Activated CD4-positive, alpha-beta T cell treated with anti-CD3 and anti-CD28 coated beads, Interleukin-10, Interleukin-2, amounts not matched to agents 100 ng/mL and 50 ng/mL, durations not matched to agents 16 hours and 8 hours (primary cell): Measurements from ENCODE around the gene BTAF1.
A peak's percentile ranks its signal among the peaks of the same experiment; 100 is the strongest.
"Not testable (repeated sequence)": the region's sequence is repeated elsewhere in the genome, so short reads cannot be mapped to it uniquely, and the experiment has no call there.

Source experiments
- DNase-seq: peaks from one replicate; pipeline ENCODE4 v3.0.0-alpha.2; 2020

The BTAF1 gene

DNA sequence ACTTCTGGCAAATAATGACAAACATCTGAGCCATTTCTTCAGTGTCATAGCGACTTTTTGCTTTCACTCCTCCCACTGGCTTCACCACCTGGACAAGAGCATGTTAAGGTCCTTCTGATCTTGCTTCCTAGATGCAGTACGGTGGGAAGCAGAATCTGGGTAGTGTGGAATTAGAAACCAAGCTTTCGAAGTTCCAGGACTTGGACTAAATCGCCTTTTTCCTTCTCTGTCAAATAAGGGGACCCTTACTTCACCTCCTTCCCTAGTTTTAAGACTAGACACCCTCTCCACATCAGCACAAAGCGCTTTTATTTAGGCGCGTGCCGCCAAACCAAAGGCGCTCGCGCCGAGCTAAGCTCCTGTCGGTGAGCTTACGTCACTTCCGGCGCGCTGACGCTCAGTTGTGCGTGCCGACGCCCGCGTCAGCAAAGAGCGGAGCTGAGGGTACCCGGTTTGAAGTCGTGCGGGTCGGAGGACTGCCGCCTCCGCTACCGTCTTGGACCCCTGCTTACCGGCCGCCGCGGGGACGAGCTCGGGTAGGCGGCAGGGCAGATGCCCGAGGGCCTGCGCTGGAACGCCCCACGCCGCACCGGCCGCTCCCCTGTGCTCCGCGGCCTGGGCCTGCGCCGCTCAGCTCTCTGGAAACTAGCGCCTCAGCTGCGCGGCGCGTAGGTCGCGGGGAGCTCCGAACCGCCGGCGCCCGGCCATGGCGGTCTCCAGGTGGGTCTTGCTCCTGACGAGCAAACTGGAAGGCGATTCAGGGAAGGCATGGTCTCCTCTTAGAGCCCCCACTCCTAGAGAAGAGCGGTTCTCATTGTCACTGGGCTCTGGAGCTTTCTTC lies at the start of gene BTAF1:
BTAF1 (plus strand) TSS at position 400 of the 841 bp plus-strand sequence; CDS start at position 707, 307 bp downstream.
- DNase-seq, result peak; percentile 95

DNA sequence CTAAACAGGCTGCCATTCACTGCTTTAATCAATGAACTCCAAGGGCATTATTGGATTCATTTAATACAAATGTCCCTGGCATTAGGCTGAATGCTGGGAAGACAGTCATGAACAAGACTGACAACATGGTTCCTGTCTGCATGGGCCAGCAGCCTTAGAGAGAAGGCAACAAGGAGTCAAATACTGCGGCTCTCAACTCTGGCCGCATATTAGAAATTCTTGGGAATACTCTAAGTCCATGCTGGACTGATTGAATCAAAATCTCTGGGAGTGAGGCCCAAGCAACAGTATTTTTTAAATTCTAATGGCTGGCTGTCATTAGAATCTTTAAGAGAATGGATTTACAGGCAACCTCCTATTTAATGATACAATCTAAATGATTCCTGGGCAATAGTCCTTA lies 48.4 kb upstream of the BTAF1 start:
- DNase-seq, result no peak

DNA sequence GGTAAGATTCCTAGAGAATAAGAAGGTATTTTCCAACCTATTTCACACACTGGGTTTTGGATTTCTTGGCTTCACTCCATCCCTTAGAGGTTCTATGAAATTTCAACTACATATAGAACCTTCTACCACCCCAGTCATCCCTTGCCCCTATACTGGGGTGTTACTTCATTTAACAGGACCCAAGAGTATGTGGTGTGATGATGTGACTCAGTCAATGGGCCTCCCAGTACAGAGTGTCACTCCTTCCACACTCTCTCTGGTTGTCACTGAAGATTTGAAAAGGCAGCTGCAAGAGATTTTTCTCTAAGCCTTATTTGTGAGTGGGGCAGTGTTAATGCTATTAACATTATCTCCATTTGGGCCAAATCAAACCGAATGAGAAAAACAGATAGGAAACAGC lies 47.8 kb upstream of the BTAF1 start:
- no peak for DNase-seq

DNA sequence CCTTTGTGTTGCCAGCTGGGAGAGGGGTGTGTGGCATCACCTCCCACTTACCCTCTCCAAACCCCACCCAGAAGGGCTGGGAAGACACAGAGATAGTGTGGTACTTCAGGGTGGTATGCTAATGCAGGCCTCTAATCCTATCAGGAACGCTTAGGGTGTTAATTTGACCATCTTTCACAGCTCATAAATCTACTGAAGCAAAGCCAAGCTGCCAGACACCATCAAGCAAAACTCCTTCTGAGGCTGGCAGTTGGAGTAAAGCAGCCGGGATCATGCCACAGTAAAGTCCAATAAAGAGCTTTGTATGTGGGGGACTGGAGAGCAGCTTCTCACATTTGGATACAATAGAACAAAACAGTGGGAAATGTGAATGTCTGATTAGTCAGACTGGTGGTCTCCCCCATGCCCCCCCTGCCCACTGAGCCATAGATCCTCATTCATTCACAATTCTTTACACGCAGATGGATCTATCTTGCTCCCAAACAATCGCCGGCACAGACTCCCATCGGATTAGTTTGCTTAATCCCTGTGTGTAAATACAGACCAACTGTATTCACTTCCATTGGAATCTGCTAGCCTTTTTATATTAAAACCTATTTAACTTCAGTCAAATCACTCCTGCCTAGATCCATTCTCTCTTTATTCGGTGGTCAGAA lies 43.9 kb upstream of the BTAF1 start:
- no peak for DNase-seq

DNA sequence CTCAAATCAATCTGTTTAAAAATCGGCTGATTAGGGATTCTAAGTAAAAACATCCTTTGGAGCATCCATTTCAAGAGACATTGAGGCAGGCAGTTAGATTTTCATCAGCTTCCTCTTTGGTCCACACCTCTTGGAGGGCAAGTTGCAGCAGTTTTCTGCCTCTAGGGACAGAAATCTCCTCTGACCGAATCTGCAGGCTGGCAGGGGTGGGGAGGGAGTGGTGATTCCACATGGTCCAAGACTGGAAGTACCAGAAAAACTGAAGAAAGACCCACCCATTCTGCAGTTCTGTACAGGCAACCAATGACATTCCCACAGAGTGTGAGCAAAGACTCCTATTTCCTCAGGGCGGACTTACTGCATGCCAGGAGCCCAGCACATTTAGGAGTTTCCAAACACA lies 43.3 kb upstream of the BTAF1 start:
- DNase-seq, result no peak

DNA sequence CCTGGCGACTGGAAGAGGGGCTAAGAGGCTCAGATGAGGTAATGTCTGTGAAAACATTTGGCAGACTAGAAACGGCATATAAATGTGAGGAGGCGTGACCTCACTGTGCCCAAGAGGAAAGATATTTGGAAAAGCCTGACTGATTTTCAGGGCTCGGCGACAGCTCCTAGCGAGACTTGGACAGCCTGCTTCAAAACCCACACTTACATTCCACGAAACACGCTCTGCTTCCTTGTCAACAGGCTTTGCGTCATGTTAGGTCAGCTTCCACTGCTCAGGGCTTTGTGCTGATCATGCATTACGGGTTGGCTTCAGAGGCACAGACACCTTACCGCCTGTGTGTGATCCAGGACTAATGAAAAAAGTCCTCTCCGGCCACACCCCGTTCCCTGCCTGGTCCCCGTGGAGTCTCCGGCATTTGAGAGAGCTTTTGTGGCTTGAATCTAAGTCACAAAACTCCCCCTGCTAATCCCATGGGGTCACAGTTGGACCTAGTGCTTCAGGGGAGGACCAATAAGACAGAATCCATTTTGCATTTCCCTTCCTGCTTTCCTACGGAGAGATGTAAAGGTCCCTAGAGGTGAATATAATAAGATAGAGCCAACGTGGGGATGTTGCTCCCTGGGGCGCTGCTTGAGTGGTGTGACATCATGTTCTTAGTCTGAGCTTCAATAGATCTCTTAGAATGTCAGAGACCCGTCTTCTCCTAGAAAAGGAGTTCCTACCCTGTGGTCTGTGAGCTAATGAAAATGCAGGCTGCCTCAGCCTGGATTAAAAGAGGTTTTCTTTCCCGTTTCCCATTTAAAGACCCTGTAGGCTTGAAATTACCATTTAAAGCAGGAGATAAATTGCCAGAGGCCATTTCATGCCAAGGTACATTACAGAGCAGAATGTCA lies 39.8 kb upstream of the BTAF1 start:
- DNase-seq, result no peak

DNA sequence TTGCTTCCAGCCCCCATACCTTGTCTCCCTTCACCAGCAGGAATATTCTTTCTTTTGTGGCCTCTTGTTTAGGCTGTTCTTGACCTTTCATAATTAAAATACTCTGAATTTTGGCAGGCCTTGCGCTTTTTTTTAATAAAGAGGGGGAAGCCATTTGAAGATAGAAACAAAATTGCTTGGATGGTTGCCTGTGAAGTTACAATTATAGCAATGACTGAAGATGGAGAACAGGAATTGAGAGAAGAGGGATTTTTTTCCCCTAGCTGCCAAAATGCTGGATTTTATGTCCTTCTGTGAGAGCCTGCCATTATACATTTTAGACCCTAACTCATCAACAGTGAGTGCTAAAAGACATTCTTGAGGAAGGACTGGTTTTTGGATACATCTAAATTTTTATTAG lies 39.0 kb upstream of the BTAF1 start:
- no peak for DNase-seq

DNA sequence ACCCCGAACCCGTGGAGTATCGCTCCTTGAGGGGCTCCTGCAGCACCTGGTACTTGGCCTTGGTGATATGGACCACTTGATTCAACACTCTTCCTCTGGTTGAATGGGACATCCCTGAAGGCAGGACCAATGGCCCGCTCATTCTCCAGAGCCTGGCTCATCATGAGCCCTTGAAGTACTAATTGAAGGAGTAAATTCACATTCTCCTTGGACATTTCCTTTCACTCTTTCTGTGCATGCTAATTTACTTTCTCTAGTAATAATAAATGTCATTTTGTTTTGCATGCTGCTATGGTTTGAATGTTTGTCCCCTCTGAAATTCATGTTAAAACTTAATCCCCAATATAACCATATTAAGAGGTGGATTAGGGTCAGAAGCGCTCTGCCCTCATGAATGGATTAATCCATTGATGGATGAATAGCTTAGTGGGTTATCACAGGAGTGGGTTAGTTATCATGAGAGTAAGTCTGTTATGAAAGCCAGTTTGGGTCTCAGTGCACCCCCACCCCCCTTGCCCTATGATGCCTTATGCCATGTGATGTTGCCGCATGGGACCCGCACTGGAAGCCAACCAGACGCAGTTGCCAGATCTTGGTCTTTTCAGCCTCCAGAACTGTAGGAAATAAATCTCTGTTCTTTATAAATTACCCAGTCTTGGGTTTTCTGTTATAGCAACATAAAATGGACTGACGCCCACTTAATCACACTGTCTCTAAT lies 38.0 kb upstream of the BTAF1 start:
- no peak for DNase-seq

DNA sequence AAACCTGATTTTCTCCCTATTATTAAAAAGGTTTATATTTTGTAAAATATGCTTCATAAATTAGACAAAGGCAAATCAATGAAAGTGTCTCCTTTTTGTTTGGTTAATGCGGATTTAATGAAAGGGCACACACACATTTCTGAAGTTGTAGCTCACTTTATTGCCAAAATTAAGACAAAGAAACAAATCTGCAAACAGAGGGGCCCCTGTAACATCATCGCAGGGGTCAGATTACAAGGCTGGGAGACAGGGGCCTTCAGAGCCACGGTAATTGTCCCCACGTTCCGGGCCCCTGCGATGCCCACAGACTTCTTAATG lies 36.7 kb upstream of the BTAF1 start:
- no peak for DNase-seq

DNA sequence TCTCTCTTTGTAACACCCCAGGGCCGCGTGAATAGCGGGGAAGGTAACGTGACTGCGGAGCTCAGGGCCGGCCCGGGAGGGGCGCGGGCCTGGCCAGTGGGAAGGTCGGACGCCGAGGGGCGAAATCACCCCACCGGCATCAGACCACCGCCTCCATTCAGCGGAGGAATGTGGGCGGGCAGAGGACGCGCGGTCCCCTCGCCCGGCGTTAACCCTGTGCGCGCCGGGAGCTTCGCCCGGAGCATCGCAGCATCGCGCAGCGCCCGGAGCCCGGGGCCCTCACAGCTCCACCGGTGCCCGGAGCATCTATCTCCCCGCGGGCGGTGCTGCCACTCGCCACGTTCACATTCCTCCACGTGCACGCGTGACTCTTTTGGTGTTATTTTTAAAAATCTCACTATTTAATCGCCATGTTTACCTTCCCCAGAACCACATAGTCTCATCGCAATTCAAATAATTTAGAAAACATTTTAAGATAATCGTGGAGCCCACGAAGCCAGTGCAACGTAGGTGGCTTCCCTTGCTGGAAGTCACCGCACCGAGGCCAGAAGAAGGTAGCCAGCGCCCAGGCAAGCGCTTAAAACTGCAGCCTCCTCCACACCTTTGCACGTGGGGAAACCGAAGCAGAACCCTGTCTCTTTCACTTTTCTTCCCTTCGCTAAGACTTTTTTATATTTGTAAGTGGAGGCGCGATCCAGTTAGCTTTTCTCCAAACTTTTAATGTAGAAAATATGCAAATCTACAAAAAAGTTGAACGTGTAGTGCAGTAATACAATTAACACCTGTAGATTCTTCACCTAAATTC lies 36.1 kb upstream of the BTAF1 start:
- DNase-seq, result peak; percentile 33

DNA sequence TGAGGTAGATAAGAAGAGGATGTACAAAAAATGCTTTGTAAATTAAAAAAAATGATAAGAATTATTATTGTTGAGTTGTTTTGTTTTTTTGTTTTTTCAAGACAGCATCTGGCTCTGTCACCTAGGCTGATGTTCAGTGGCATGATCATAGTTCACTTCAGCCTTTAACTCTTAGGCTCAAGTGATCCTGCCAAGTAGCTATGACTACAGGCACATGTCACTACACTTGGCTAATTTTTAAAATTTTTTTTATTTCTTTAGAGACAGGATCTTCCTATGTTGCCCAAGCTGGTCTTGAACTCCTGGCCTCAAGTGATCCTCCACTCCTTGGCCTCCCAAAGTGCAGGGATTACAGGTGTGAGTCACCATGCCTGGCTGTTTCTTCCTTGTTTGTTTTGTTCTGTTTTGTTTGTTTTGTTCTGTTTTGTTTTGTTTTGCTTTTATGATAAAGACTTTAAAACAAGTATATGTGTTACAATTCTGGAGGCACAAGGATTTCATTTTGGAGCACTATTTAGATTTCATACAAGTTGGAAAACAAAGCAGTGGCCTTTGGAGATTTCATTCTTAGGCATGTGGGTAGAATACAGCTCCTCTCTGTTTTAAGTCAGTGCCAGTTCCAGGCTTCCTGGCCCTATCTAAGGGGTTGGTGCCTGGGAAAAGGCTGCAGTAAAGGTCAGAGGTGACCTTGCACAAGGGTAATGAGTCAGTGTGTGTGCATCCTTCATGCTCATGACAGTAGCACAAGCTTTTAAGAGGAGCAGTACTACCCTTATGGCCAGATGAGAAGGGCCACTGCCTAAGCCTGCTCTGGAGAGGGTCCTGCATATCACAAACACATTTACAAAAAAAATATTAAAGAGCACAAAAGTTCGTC lies 32.2 kb upstream of the BTAF1 start:
- no peak for DNase-seq

DNA sequence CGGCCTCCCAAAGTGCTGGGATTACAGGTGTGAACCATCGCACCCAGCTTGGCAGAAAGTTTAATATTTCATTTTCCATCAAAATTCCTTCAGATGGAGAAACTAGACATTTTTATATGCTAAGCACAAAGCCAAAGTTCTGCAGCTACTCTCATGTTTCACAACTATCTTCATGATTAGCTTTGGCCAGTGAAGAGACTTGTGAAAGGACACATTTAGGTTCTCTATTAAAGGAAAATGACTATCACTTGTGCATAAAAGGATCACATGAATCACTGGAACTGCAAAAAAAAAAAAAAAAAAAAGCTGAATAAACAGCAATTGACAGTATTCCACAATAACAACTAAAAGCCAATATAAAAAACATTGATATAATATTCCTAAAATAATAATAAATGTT lies 30.5 kb upstream of the BTAF1 start:
- DNase-seq, result no peak

DNA sequence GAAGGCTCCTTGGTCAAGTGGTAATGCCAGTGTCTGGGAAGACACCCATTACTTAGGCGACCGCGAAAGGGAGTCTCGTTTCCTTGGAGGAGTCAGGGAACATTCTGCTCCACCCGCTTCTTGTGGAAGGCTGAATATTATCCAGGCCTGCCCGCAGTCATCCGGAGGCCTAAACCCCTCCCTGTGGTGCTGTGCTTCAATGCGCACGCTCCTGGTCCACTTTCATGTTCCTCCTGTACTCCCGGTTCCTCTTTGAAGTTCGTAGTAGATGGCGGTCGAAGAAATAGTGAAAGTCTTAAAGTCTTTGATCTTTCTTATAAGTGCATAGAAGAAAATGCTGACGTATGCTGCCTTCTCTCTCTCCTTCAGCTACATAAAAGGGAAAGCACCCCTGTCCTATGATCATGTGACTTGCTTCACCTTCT lies 29.3 kb upstream of the BTAF1 start:
- not testable (repeated sequence) for DNase-seq

DNA sequence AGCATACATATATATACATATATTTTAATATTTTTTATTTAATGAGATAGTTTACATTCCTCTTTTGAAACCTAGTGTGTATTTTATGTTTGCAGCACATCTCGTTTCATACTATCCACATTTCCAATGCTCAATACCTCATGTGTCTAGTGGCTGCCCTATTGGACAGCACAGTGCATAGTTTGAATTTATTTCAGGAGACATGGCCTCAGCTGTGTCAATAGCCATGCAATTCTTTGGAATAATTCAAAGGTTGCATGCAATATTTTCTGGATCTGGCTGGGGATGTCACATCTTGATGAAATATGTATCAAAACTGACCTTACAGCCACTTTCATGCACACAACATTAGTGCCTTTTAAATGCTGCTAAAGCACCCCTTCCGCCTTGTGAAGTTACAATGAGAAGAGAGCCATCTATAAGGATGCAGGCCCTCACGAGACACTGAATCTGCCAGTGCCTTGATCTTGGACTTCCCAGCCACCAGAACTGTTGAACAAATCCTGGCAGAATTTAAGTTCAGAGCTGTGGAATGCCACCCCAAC lies 27.3 kb upstream of the BTAF1 start:
- no peak for DNase-seq

DNA sequence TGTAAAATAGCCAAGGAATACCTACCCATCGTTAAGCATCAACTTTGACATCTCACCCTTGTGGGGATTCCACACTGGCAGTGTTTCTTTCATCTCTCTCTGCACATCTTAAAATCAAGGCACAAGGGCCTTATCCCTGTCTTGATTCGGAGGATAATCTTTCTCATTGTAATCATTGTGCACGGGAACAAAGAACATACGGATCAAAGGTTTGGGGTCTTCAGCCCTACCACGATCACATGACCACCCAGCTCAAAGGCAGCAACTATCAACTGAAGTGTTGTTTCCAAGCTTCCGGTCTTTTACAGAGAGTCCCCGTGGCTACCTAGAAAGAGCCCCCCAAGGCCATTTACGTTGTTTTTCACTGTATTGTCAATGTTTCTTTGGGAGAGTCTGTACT lies 26.1 kb upstream of the BTAF1 start:
- DNase-seq, result no peak

DNA sequence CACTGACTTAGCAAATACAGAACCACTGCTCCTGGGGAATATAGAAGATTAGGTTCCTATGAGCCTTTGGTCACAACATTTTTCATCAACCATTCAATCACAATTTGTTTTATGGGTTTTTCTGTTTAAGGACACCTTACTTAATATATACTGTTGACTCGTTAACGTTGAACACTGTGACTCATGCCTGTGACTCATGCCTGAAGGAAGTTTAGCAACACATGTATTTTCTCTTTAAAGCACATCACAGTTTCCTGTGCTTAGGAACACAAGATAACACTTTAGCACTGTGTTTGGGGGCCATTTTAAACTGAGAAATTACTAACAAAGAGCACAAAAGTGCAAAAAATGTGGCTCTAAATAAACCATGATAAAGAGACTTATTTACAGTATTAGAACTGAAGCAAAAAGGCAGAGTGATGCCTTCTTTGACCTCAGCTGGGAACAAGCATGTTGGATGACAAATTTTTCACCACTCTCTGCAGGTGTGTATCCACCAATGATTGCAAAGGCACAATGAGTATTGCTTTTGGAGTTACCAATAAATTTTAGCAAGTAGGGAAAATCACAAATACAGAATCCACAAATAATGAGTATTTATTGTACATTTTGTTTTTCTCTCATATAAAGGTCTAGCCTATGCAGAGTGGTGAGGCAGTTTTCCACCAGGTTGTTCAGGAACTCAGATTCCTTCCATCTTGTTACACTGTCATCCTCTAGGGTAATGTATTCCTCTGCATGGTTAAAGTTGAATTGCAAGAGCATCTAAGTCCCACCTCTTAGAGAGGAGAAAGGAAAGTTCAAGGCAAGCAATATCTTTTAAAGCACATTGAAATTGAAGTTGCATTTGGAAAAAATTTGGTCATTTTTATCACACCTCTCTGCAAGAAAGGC lies 21.5 kb upstream of the BTAF1 start:
- peak; percentile 88 for DNase-seq

DNA sequence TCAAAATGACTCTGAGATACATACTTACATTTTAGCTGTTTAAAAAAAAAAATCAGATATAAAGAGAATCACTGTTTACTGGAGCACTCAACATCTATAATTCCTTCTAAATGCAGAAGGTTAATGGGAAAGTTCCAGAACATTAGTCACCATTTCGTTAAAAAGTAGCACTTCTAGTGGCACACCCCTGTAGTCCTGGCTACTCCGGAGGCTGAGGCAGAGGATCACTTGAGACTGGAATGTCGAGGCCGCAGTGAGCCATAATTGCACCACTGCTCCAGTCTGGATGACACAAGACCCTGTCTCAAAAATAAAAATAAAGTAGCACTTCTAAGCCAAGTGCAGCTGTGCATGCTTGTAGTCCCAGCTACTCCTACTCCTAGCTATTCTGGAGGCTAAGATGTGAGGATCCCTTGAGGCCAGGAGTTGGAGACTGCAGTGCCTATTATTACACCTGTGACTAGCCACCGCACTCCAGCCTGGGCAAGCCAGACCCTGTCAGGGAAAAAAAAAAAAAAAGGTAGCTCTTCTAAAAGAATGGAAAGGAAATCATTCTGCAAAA lies 16.5 kb upstream of the BTAF1 start:
- DNase-seq, result no peak

DNA sequence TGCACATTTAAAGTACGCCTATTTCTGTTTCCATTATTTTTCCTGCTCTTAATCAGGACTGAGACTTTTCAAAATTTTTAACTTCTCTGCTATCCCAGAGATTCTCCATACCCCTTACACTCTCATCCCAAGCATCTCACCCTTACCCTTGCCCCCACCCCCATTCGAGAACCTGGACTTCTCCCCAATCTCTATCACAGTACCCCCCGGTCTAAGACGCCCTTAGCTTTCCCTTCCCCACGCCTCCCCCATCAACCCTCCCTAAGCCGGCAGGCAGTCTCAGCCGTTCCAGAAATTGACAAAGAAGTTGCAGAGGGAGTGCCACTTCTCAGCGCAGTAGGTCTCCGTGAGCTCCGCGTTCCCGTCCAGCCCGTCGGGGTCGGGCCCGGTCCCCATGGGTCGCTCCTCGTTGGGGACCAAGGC lies 15.6 kb upstream of the BTAF1 start:
- DNase-seq, result no peak
